Measurements from ENCODE around the gene KLRF2. TPM values are rescaled to one million over a fixed set of nuclear protein-coding genes. Genes with fewer than 3 reads are reported as not detected.

KLRF2 gene
- total and polyA plus RNA-seq, 7 donors = not detected

- DNase-seq = no peak
- no peaks in the 10 kb centered on the region for H3K36me3 ChIP-seq (ENCODE audit: insufficient read depth in 1 of 2, low read depth in 1 of 2)
- peak overlapping the region; percentile 51 for H3K27ac ChIP-seq
- no peaks in the 10 kb centered on the region for H3K27me3 ChIP-seq (ENCODE audit: insufficient read depth in 3 of 3, low read length in 2 of 3)
- peaks cover 13% of the 10 kb centered on the region for H3K4me1 ChIP-seq
- H3K4me3 ChIP-seq = peak overlapping the region; percentile 71
- H3K9me3 ChIP-seq = no peaks in the 10 kb centered on the region
- WGBS, 3 donors = 41 to 64% (median 51%) methylated on average over 4 of the region's 4 CpGs
- ATAC-seq = no peak
- intact Hi-C loops (cut with DNase I) = loop anchor here in 1 of 2 donors (5.0 kb wide), 1 partner anchor 855 kb away; the partner anchor contains the start of gene YBX3
- TF ChIP-seq, protein P1, sequence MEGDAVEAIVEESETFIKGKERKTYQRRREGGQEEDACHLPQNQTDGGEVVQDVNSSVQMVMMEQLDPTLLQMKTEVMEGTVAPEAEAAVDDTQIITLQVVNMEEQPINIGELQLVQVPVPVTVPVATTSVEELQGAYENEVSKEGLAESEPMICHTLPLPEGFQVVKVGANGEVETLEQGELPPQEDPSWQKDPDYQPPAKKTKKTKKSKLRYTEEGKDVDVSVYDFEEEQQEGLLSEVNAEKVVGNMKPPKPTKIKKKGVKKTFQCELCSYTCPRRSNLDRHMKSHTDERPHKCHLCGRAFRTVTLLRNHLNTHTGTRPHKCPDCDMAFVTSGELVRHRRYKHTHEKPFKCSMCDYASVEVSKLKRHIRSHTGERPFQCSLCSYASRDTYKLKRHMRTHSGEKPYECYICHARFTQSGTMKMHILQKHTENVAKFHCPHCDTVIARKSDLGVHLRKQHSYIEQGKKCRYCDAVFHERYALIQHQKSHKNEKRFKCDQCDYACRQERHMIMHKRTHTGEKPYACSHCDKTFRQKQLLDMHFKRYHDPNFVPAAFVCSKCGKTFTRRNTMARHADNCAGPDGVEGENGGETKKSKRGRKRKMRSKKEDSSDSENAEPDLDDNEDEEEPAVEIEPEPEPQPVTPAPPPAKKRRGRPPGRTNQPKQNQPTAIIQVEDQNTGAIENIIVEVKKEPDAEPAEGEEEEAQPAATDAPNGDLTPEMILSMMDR (IDR thresholded peaks at IDR 0.05) = no peak
Observed at GRCh38 chr12:9866860-9867269, 14.4 kb upstream of the KLRF2 start.

DNA sequence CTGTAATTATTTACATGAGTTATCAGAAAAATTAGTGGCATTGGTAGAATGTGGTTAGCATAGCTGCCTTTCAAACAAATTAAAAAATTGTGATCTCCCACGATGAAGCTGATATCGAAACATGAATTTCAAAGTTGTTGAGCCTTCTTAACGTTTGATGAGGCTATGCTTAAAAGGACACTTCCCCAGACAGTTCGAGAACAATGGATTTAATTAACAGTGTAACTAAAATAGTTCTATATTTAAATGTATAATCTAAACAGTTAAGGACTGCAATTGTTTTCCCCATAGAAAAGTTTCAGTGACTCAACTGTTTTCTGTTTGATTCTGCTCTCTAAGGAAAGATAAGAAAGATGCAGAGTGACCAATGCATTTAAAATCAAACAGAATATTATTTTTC, 13.8 kb upstream of the KLRF2 start:
- peaks cover 13% of the 10 kb centered on the region for H3K4me1 ChIP-seq
- peak overlapping the region; percentile 71 for H3K4me3 ChIP-seq
- H3K27me3 ChIP-seq (ENCODE audit: insufficient read depth in 3 of 3, low read length in 2 of 3) = no peaks in the 10 kb centered on the region
- no peaks in the 10 kb centered on the region for H3K9me3 ChIP-seq
- DNase-seq (no peak), ATAC-seq (no peak)
- TF ChIP-seq, protein P1 (IDR thresholded peaks at IDR 0.05) = no peak
- intact Hi-C loops (cut with DNase I) = loop anchor here in 1 of 2 donors (5.0 kb wide), 1 partner anchor 855 kb away; the partner anchor contains the start of gene YBX3
- H3K27ac ChIP-seq = peak overlapping the region; percentile 51
- WGBS, 3 donors = 36 to 57% (median 47%) methylated on average over 4 of the region's 4 CpGs
- no peaks in the 10 kb centered on the region for H3K36me3 ChIP-seq (ENCODE audit: insufficient read depth in 1 of 2, low read depth in 1 of 2)

- Histone ChIP-seq H3K4me3 (peak overlapping the region; percentile 71), H3K27me3 (ENCODE audit: insufficient read depth in 3 of 3, low read length in 2 of 3) (no peaks in the 10 kb centered on the region), H3K27ac (peak overlapping the region; percentile 86), H3K9me3 (no peaks in the 10 kb centered on the region), H3K4me1 (peaks cover 13% of the 10 kb centered on the region), H3K36me3 (ENCODE audit: insufficient read depth in 1 of 2, low read depth in 1 of 2) (no peaks in the 10 kb centered on the region)
- TF ChIP-seq, protein P1 (IDR thresholded peaks at IDR 0.05) = no peak
- 51 to 69% (median 51%) methylated on average over 11 of the region's 11 CpGs for WGBS, 3 donors
- DNase-seq (no peak), ATAC-seq (peak in 1 of 4 donors; percentile 43)
- intact Hi-C loops (cut with DNase I) = loop anchor here in 1 of 2 donors (5.0 kb wide), 1 partner anchor 854 kb away; the partner anchor contains the start of gene YBX3
Observed at GRCh38 chr12:9868311-9868801, 12.9 kb upstream of the KLRF2 start.

- peak overlapping the region; percentile 86 for H3K27ac ChIP-seq
- peaks cover 13% of the 10 kb centered on the region for H3K4me1 ChIP-seq
- TF ChIP-seq, protein P1 (IDR thresholded peaks at IDR 0.05) = no peak
- H3K4me3 ChIP-seq = peak overlapping the region; percentile 71
- no peaks in the 10 kb centered on the region for H3K27me3 ChIP-seq (ENCODE audit: insufficient read depth in 3 of 3, low read length in 2 of 3)
- ATAC-seq = no peak
- intact Hi-C loops (cut with DNase I) = loop anchor here in 1 of 2 donors (5.0 kb wide), 1 partner anchor 853 kb away; the partner anchor contains the start of gene YBX3
- WGBS, 3 donors = 37 to 47% (median 42%) methylated on average over 4 of the region's 4 CpGs
- no peak for DNase-seq
- H3K9me3 ChIP-seq = no peaks in the 10 kb centered on the region
- no peaks in the 10 kb centered on the region for H3K36me3 ChIP-seq (ENCODE audit: insufficient read depth in 1 of 2, low read depth in 1 of 2)
Observed at GRCh38 chr12:9868951-9869306, 12.4 kb upstream of the KLRF2 start.
